Testis (tissue), 3 donors: Measurements from ENCODE around the gene CDYL. TPM values are rescaled to one million over a fixed set of nuclear protein-coding genes. Genes with fewer than 3 reads are reported as not detected.

Source experiments
- DNase-seq: peaks from one replicate; pipeline ENCODE4 v3.0.0-alpha.2; 2019
- H3K27ac ChIP-seq, 2 donors: fragments of 200-600 bp; sonication (generic); one replicate each; pipeline ENCODE4 v1.5.1; 2019
- H3K27me3 ChIP-seq: fragments of 200-600 bp; sonication (generic); one replicate; pipeline ENCODE4 v1.5.1; 2019
- H3K36me3 ChIP-seq: fragments of 200-600 bp; sonication (generic); one replicate; pipeline ENCODE4 v1.5.1; 2017; ENCODE audit warnings: low read depth; ENCODE audit errors: missing control alignments
- H3K4me1 ChIP-seq: fragments of 200-600 bp; sonication (generic); one replicate; pipeline ENCODE4 v1.5.1; 2019
- H3K4me3 ChIP-seq, 2 donors: fragments of 200-600 bp; sonication (generic); one replicate each; pipeline ENCODE4 v1.5.1; 2017 to 2019
- H3K9me3 ChIP-seq: fragments of 200-600 bp; sonication (generic); one replicate; pipeline ENCODE4 v1.5.1; 2017
- POLR2A ChIP-seq: fragments of 450-650 bp; IDR thresholded peaks from one replicate; pipeline ENCODE4 v1.6.1; 2017; ENCODE audit warnings: antibody characterized with exemption, mild to moderate bottlenecking, moderate library complexity
- WGBS, 2 donors: methylation state at CpG; one replicate each; pipeline ENCODE4 v1.1.5; 2018; 5-methylcytosine and 5-hydroxymethylcytosine counted together
- intact Hi-C: fragments of 100-400 bp; cut with DNase I; formaldehyde crosslinking; loops from one replicate; pipeline ENCODE4 v1.15.1; 2023; ENCODE audit warnings: low total_unique reads
- polyA plus RNA-seq: library from polyadenylated mRNA; stranded (reverse); fragments of 350-450 nt; fragmentation: Illumina TruSeq; extraction: RNeasy Lipid Tissue Mini Kit (QIAGEN cat#74804); gene quantifications from one replicate; pipeline ENCODE4 v1.2.3, GENCODE V29; 2014; ENCODE audit warnings: low read depth, low replicate concordance; ENCODE audit not compliant: insufficient read depth
- total RNA-seq, 2 donors: library from RNA; depleted of rRNA; stranded (reverse); fragments of >200 nt; gene quantifications; one replicate each; pipeline ENCODE4 v1.2.3, GENCODE V29; 2016
- TF ChIP-seq, protein P1 (sequence below), 3 experiments: fragments of 450-650 bp in 2 of 3; fragments of 200-600 bp in 1 of 3; sonication (generic) in 1 of 3; IDR thresholded peaks; one replicate each; pipeline ENCODE4 v1.5.1; 2016 to 2019; ENCODE audit warnings: antibody characterized with exemption in 3 of 3, mild to moderate bottlenecking in 2 of 3, moderate library complexity in 1 of 3

Gene CDYL
- total and polyA plus RNA-seq, 3 donors from 2014 or later, result 26.8 to 72.8 (median 46.3) TPM

DNA sequence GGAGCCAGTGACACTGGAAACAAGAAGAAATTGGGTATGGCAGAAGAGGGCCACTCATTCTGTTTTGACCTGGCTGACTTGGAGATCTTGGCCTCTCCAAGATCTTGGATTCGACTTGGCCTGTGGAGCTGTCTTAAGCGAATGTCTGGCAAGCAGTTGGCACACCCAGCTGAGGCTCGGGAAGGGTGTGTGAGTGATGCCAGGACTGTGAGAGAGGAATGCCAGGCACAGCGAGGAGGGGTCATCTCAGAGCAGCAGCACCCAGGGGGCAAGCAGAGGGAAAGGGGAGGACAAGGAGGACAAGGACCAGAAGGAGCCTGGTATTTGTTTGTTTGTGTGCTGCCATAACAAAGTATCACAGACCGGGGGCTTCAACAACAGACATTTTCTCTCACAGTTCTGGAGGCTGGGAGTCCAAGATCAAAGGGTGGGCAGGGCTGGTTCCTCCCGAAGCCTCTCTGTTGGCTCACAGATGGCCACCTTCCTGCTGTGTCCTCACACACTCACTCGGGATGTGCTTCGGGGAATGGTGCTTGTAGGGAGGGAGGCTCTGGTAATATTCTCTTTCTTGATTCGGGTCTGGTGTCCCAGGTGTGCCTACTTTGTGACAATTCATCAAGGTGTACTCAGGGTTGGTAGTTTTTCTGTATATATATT is 194.7 kb downstream of the CDYL start:
- DNase-seq, result no peak
- H3K9me3 ChIP-seq, result no peaks in the 10 kb centered on the region
- no peak overlapping the region for H3K4me3 ChIP-seq
- no peaks in the 10 kb centered on the region for H3K27me3 ChIP-seq
- H3K36me3 ChIP-seq, result no peaks in the 10 kb centered on the region
- intact Hi-C loops, result no loop called here
- TF ChIP-seq, protein P1, sequence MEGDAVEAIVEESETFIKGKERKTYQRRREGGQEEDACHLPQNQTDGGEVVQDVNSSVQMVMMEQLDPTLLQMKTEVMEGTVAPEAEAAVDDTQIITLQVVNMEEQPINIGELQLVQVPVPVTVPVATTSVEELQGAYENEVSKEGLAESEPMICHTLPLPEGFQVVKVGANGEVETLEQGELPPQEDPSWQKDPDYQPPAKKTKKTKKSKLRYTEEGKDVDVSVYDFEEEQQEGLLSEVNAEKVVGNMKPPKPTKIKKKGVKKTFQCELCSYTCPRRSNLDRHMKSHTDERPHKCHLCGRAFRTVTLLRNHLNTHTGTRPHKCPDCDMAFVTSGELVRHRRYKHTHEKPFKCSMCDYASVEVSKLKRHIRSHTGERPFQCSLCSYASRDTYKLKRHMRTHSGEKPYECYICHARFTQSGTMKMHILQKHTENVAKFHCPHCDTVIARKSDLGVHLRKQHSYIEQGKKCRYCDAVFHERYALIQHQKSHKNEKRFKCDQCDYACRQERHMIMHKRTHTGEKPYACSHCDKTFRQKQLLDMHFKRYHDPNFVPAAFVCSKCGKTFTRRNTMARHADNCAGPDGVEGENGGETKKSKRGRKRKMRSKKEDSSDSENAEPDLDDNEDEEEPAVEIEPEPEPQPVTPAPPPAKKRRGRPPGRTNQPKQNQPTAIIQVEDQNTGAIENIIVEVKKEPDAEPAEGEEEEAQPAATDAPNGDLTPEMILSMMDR (IDR thresholded peaks at IDR 0.05), result no peak
- no peak for TF ChIP-seq POLR2A
- 75 to 81% methylated on average over 9 of the region's 9 CpGs for whole genome bisulfite sequencing, 2 donors
- no peaks in the 10 kb centered on the region for H3K4me1 ChIP-seq
- no peak overlapping the region for H3K27ac ChIP-seq

DNA sequence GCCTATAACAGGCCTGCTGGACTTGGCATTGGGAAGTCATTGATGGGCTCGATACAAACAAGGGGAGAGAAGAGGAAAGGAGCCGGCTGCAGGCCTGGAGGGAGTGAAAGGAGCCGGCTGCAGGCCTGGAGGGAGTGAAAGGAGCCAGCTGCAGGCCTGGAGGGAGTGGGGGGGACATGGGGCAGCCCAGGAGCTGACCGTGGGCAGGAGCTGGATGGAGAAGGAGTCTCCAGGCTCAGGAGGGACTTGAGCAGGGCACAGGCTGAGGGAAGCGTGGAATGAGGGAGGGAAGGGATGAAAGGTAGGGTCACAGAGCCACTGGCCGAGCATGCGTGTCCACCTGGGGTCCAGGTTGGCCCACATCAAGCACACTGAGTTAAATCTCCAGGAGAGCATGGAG is 195.6 kb downstream of the CDYL start:
- H3K36me3 ChIP-seq, result no peaks in the 10 kb centered on the region
- no peak for DNase-seq
- H3K27ac ChIP-seq, result no peak overlapping the region
- no peaks in the 10 kb centered on the region for H3K9me3 ChIP-seq
- H3K4me1 ChIP-seq, result no peaks in the 10 kb centered on the region
- TF ChIP-seq, protein P1 (IDR thresholded peaks at IDR 0.05), result no peak
- no peak for TF ChIP-seq POLR2A
- no peak overlapping the region for H3K4me3 ChIP-seq
- no peaks in the 10 kb centered on the region for H3K27me3 ChIP-seq
- intact Hi-C loops, result no loop called here
- 86 to 90% methylated on average over 7 of the region's 7 CpGs for WGBS, 2 donors

DNA sequence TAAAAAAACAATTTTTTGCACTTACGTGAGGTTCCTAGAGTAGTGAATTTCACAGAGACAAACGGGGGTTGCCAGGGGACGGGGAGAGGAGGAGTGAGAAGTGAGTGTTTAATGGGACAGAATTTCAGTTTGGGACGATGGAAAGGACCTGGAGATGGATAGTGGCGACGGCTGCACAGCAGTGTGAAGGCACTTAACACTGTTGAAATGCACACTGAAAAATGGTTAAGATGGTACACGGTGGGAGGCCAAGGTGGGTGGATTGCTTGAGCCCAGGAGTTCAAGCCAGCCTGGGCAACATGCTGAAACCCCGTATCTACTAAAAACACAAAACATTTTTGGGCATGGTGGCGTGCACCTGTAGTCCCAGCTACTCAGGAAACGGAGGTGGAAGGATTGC is 196.2 kb downstream of the CDYL start:
- intact Hi-C loops, result no loop called here
- TF ChIP-seq, protein P1 (IDR thresholded peaks at IDR 0.05), result no peak
- TF ChIP-seq POLR2A, result no peak

DNA sequence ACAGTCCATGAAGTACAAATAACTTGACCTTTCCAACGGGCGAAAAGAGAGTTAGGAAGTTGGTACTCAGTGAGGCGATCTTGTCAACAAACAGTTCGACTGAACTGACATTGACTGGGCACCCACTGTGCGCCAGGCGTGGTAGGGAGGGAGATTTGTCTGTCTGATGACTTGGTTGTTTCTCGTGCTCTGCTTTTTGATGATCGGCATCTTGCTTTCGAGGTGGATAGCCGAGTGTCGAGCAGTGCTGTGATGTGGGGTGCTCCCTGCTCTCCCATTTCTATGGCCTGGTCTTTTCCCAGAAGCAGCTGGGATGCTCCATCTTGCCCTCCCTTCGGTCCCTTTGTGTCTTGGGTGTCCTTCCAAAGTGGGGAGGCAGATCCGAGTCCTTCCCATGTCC is 197.2 kb downstream of the CDYL start:
- Histone ChIP-seq H3K4me3 (no peak overlapping the region), H3K4me1 (no peaks in the 10 kb centered on the region), H3K27ac (no peak overlapping the region), H3K27me3 (no peaks in the 10 kb centered on the region), H3K36me3 (no peaks in the 10 kb centered on the region), H3K9me3 (no peaks in the 10 kb centered on the region)
- no peak for DNase-seq
- TF ChIP-seq POLR2A, result no peak
- TF ChIP-seq, protein P1 (IDR thresholded peaks at IDR 0.05), result no peak
- WGBS, 2 donors, result 73 to 92% methylated on average over 13 of the region's 13 CpGs
- intact Hi-C loops, result no loop called here

More for the DNA sequence above, 196.2 kb downstream of the CDYL start:
- H3K4me1 ChIP-seq, result no peaks in the 10 kb centered on the region
- 76 to 91% methylated on average over 10 of the region's 10 CpGs for WGBS, 2 donors
- no peaks in the 10 kb centered on the region for H3K9me3 ChIP-seq
- H3K27me3 ChIP-seq, result no peaks in the 10 kb centered on the region
- no peaks in the 10 kb centered on the region for H3K36me3 ChIP-seq
- DNase-seq, result no peak
- no peak overlapping the region for H3K27ac ChIP-seq
- H3K4me3 ChIP-seq, result no peak overlapping the region
